ENCODE measurements around the gene UNC119.

DNA sequence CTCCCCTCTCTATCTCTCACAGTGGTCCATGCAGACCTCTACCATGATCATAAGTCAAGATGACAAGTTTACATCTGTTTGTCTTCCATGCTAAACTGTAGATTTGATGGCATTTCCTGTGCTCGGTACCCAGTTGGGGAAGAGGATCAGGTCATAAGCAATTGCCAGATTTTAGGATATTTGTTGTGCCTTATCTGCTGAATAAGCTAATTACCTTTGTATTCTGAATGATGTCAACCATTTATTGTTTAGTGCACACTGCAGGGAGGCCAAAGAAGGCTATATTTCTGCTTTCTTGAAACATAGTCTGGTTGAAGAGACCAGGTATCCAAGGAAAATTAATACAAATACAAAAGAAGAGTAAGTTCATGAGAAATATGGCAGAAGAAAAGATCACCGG, 30.1 kb upstream of the UNC119 start:
- TF ChIP-seq LEF1 (IDR thresholded peaks at IDR 0.05; ENCODE audit: borderline replicate concordance) (no peak), FOXM1 (IDR thresholded peaks at IDR 0.05; ENCODE audit: borderline replicate concordance) (no peak)

All from HEK293T (cell line).